ENCODE results near the gene VWA3B.
"Not testable (repeated sequence)": the region's sequence is repeated elsewhere in the genome, so short reads cannot be mapped to it uniquely, and the experiment has no call there.

The VWA3B gene

GRCh38 chr2:98263362-98263761 is 176.4 kb downstream of the VWA3B start:
- no peak for DNase-seq

- not testable (repeated sequence) for DNase-seq
Measured at GRCh38 chr2:98268225-98268624, 181.3 kb downstream of the VWA3B start.

- DNase-seq, result no peak
Measured at GRCh38 chr2:98269274-98269673, 182.3 kb downstream of the VWA3B start.

- no peak for DNase-seq
Measured at GRCh38 chr2:98269830-98270229, 182.9 kb downstream of the VWA3B start.

- DNase-seq, result no peak
Measured at GRCh38 chr2:98277162-98277859, 190.3 kb downstream of the VWA3B start.

GRCh38 chr2:98278074-98278473 is 191.1 kb downstream of the VWA3B start:
- DNase-seq, result no peak

GRCh38 chr2:98280376-98281102 is 193.6 kb downstream of the VWA3B start:
- DNase-seq, result no peak

GRCh38 chr2:98281607-98282006 is 194.6 kb downstream of the VWA3B start:
- DNase-seq, result no peak

- no peak for DNase-seq
Measured at GRCh38 chr2:98282109-98282508, 195.1 kb downstream of the VWA3B start.

- DNase-seq, result no peak
Measured at GRCh38 chr2:98293030-98293429, 206.1 kb downstream of the VWA3B start.

- DNase-seq, result no peak
Measured at GRCh38 chr2:98293931-98294687, 207.1 kb downstream of the VWA3B start.

GRCh38 chr2:98294711-98295110 is 207.7 kb downstream of the VWA3B start:
- DNase-seq, result no peak

GRCh38 chr2:98295275-98295674 is 208.3 kb downstream of the VWA3B start:
- DNase-seq, result no peak

GRCh38 chr2:98295721-98296414 is 208.9 kb downstream of the VWA3B start:
- no peak for DNase-seq

- DNase-seq, result no peak
Measured at GRCh38 chr2:98296440-98296839, 209.5 kb downstream of the VWA3B start.

- DNase-seq, result no peak
Measured at GRCh38 chr2:98297817-98298682, 211.1 kb downstream of the VWA3B start.

- DNase-seq, result no peak
Measured at GRCh38 chr2:98298683-98299164, 211.8 kb downstream of the VWA3B start.

GRCh38 chr2:98299211-98299905 is 212.4 kb downstream of the VWA3B start:
- DNase-seq, result no peak

- DNase-seq, result no peak
Measured at GRCh38 chr2:98300141-98300874, 213.3 kb downstream of the VWA3B start.

- DNase-seq, result no peak
Measured at GRCh38 chr2:98301469-98301868, 214.5 kb downstream of the VWA3B start.
